Right ventricle myocardium superior (tissue), 1 donor: ENCODE data around the gene HTR5A. TPM values are rescaled to one million over a fixed set of nuclear protein-coding genes. Genes with fewer than 3 reads are reported as not detected.
"Not testable (repeated sequence)": the region's sequence is repeated elsewhere in the genome, so short reads cannot be mapped to it uniquely, and the experiment has no call there.

Experiments
- ATAC-seq: fragments of 200-7000 bp; cut with Tn5 transposase; one replicate; pipeline ENCODE4 v1.9.1; 2020; ENCODE audit warnings: mild to moderate bottlenecking; ENCODE audit not compliant: poor library complexity
- DNase-seq: peaks from one replicate; pipeline ENCODE4 v3.0.0-alpha.2; 2020
- intact Hi-C: fragments of 100-400 bp; cut with DNase I; formaldehyde crosslinking; loops from one replicate; pipeline ENCODE4 v1.11.2; 2022
- long read RNA-seq: library from polyadenylated mRNA; unstranded; transcript quantifications from one replicate; pipeline ENCODE4 v2.0.0, GENCODE V29; 2021
- total RNA-seq: library from RNA; stranded (reverse); fragmentation: NEBNext Ultra II Directional; extraction: Animal tissue kit (Norgen Biotek cat#: 25700); gene quantifications from one replicate; pipeline ENCODE4 v1.2.1, GENCODE V29; 2021
- donor health status: DM: no; HTN: yes; CAD: no; lungs with severe emphysema.

The HTR5A gene
- total RNA-seq, result not detected
- long read RNA-seq, result 0 reads

- intact Hi-C loops, result no loop called here
- peak; percentile 95 for ATAC-seq
- peak; percentile 87 for DNase-seq
Measured at GRCh38 chr7:155069992-155070751, at the start of gene HTR5A. Gene HTR5A, plus strand, starts transcription at chr7:155070324. Its CDS starts 576 bp downstream, at chr7:155070900.

GRCh38 chr7:155020996-155021395, 49.1 kb upstream of the HTR5A start:
- intact Hi-C loops, result no loop called here
- no peak for ATAC-seq

GRCh38 chr7:155021699-155022145, 48.4 kb upstream of the HTR5A start:
- DNase-seq, result no peak
- ATAC-seq, result no peak
- intact Hi-C loops, result no loop called here

More at GRCh38 chr7:155020996-155021395, 49.1 kb upstream of the HTR5A start:
- no peak for DNase-seq

- intact Hi-C loops, result no loop called here
- no peak for ATAC-seq
Measured at GRCh38 chr7:155027879-155028278, 42.2 kb upstream of the HTR5A start.

GRCh38 chr7:155032978-155033377, 37.1 kb upstream of the HTR5A start:
- ATAC-seq, result no peak
- DNase-seq, result no peak
- intact Hi-C loops, result no loop called here

More at GRCh38 chr7:155027879-155028278, 42.2 kb upstream of the HTR5A start:
- DNase-seq, result no peak

- ATAC-seq, intact Hi-C loops, DNase-seq: not testable (repeated sequence)
Measured at GRCh38 chr7:155034495-155034894, 35.6 kb upstream of the HTR5A start.

- intact Hi-C loops, result no loop called here
- DNase-seq (no peak), ATAC-seq (no peak)
Measured at GRCh38 chr7:155038335-155038734, 31.8 kb upstream of the HTR5A start.

- intact Hi-C loops, result no loop called here
- ATAC-seq (no peak), DNase-seq (no peak)
Measured at GRCh38 chr7:155043756-155044155, 26.4 kb upstream of the HTR5A start.

GRCh38 chr7:155048006-155048405, 22.1 kb upstream of the HTR5A start:
- ATAC-seq (no peak), DNase-seq (no peak)
- intact Hi-C loops, result no loop called here

- no peak for ATAC-seq
- intact Hi-C loops, result no loop called here
- DNase-seq, result no peak
Measured at GRCh38 chr7:155051355-155051754, 18.8 kb upstream of the HTR5A start.

GRCh38 chr7:155053002-155053401, 17.1 kb upstream of the HTR5A start:
- ATAC-seq (no peak), DNase-seq (no peak)
- intact Hi-C loops, result no loop called here

GRCh38 chr7:155054761-155055160, 15.4 kb upstream of the HTR5A start:
- intact Hi-C loops, result no loop called here
- no peak for ATAC-seq
- DNase-seq, result no peak

- ATAC-seq (no peak), DNase-seq (no peak)
- intact Hi-C loops, result no loop called here
Measured at GRCh38 chr7:155057076-155057475, 13.0 kb upstream of the HTR5A start.

- intact Hi-C loops, result no loop called here
- DNase-seq, result no peak
- ATAC-seq, result no peak
Measured at GRCh38 chr7:155058896-155059295, 11.2 kb upstream of the HTR5A start.

GRCh38 chr7:155059703-155060102, 10.4 kb upstream of the HTR5A start:
- intact Hi-C loops, result no loop called here
- ATAC-seq (no peak), DNase-seq (no peak)

GRCh38 chr7:155062411-155062810, 7.7 kb upstream of the HTR5A start:
- intact Hi-C loops, result no loop called here
- ATAC-seq, result no peak
- no peak for DNase-seq

- ATAC-seq (no peak), DNase-seq (no peak)
- intact Hi-C loops, result no loop called here
Measured at GRCh38 chr7:155064186-155064585, 5.9 kb upstream of the HTR5A start.

GRCh38 chr7:155066417-155066950, 3.6 kb upstream of the HTR5A start:
- intact Hi-C loops, result no loop called here
- DNase-seq (no peak), ATAC-seq (no peak)

- intact Hi-C loops, result no loop called here
- no peak for ATAC-seq
- DNase-seq, result no peak
Measured at GRCh38 chr7:155071121-155071651, 1.1 kb downstream of the HTR5A start.

GRCh38 chr7:155071916-155072571, 1.9 kb downstream of the HTR5A start:
- no peak for DNase-seq
- ATAC-seq, result no peak
- intact Hi-C loops, result no loop called here
